Esophagus (tissue), 2 donors: ENCODE results near the gene NDRG4. TPM values are rescaled to one million over a fixed set of nuclear protein-coding genes. Genes with fewer than 3 reads are reported as not detected.

Source experiments
- H3K27ac ChIP-seq, 2 donors: one replicate each; pipeline ENCODE4 v1.5.1; 2013; ENCODE audit warnings: low read depth in 2 of 2, mild to moderate bottlenecking in 2 of 2, inconsistent platforms in 1 of 2, low read length in 1 of 2, moderate library complexity in 1 of 2
- H3K27me3 ChIP-seq, 2 donors: one replicate each; pipeline ENCODE4 v1.6.1; 2013; ENCODE audit warnings: low read length in 2 of 2, control low read depth in 1 of 2, mild to moderate bottlenecking in 1 of 2; ENCODE audit not compliant: insufficient read depth in 2 of 2, control insufficient read depth in 1 of 2
- H3K36me3 ChIP-seq, 2 donors: one replicate each; pipeline ENCODE4 v1.6.1; 2013; ENCODE audit warnings: low read length in 1 of 2; ENCODE audit not compliant: control insufficient read depth in 2 of 2, insufficient read depth in 2 of 2
- H3K4me1 ChIP-seq, 2 donors: one replicate each; pipeline ENCODE4 v1.6.1; 2013; ENCODE audit warnings: low read length in 1 of 2; ENCODE audit not compliant: control insufficient read depth in 2 of 2, insufficient read depth in 2 of 2
- H3K4me3 ChIP-seq, 2 donors: one replicate each; pipeline ENCODE4 v1.5.1; 2013; ENCODE audit warnings: low read length in 2 of 2, mild to moderate bottlenecking in 2 of 2, low read depth in 1 of 2, moderate library complexity in 1 of 2
- H3K9me3 ChIP-seq, 2 donors: one replicate each; pipeline ENCODE4 v1.6.1; 2013; ENCODE audit warnings: mild to moderate bottlenecking in 2 of 2, low read depth in 1 of 2, low read length in 1 of 2, moderate library complexity in 1 of 2; ENCODE audit not compliant: control insufficient read depth in 2 of 2, insufficient read depth in 1 of 2
- WGBS, 2 donors: extraction: QIAGEN DNeasy Blood & Tissue Kit; methylation state at CpG; one replicate each; pipeline ENCODE4 v1.1.7; 2013; 5-methylcytosine and 5-hydroxymethylcytosine counted together
- polyA plus RNA-seq, 2 donors: library from polyadenylated mRNA; stranded (reverse); fragments of 200-250 nt; gene quantifications; one replicate each; pipeline ENCODE4 v1.2.3, GENCODE V29; 2013
- donor health status: healthy with polysubstance abuse.
- donor health status: Bipolar disorder and iron deficiency.

NDRG4 gene
- polyA plus RNA-seq, 2 donors: 12.0 to 26.9 TPM

GRCh38 chr16:58556678-58557077, 56.7 kb downstream of the NDRG4 start:
- WGBS, 2 donors: 81% methylated on average over 2 of the region's 2 CpGs
- H3K36me3 ChIP-seq: peaks cover 5 to 11% of the 10 kb centered on the region in 2 donors

More at GRCh38 chr16:58556678-58557077, 56.7 kb downstream of the NDRG4 start:
- Histone ChIP-seq H3K4me1 (no peaks in the 10 kb centered on the region), H3K9me3 (no peaks in the 10 kb centered on the region), H3K27me3 (no peaks in the 10 kb centered on the region), H3K4me3 (no peak overlapping the region), H3K27ac (no peak overlapping the region)

Other genes starting within 250 kb of the NDRG4 start
- not detected for gene PRSS54, start 205.1 kb upstream of the NDRG4 start, polyA plus RNA-seq
- gene GINS3, start 107.7 kb upstream of the NDRG4 start, polyA plus RNA-seq: 1 to 10 TPM; 8.6 to 9.3 TPM
- 10 to 100 TPM; 15.5 to 17.3 TPM for gene SETD6, start 15.4 kb downstream of the NDRG4 start, polyA plus RNA-seq
- 100 to 1,000 TPM in 1 of 2 donors, 10 to 100 TPM in 1; 53.7 to 105 TPM for gene CNOT1, start 129.7 kb downstream of the NDRG4 start, polyA plus RNA-seq
- gene SLC38A7, start 184.6 kb downstream of the NDRG4 start, polyA plus RNA-seq: 1 to 10 TPM; 4.8 to 7.2 TPM
- gene GOT2, start 234.2 kb downstream of the NDRG4 start, polyA plus RNA-seq: 10 to 100 TPM; 43.7 to 66.1 TPM